CD4-positive, alpha-beta memory T cell (primary cell): ENCODE measurements around the gene SDCCAG8. TPM values are rescaled to one million over a fixed set of nuclear protein-coding genes. Genes with fewer than 3 reads are reported as not detected.

ENCODE experiments used
- CTCF ChIA-PET: fragments of 350-600 bp; sonication (Branson Sonifier 250); formaldehyde crosslinking; loops from one replicate; lab custom pipeline; 2021; ENCODE audit warnings: inconsistent platforms; ENCODE audit not compliant: partially characterized antibody; lab: Charles Lee
- POLR2A ChIA-PET: fragments of 350-600 bp; sonication (Branson Sonifier 250); formaldehyde crosslinking; loops from one replicate; lab custom pipeline; 2021; ENCODE audit not compliant: partially characterized antibody; lab: Charles Lee
- DNase-seq, 5 donors: peaks; one replicate each; pipeline versions ENCODE4 v3.0.0 to v3.0.0-alpha.2; 2020 to 2022; ENCODE audit warnings: mixed read lengths in 1 of 5
- H3K27ac ChIP-seq: one replicate; pipeline ENCODE4 v1.7.0; 2013; ENCODE audit warnings: low read depth, low read length
- H3K27me3 ChIP-seq: 2 replicates; pipeline ENCODE4 v1.7.0; 2013; ENCODE audit warnings: mild to moderate bottlenecking, low read length, moderate library complexity; ENCODE audit not compliant: insufficient read depth
- H3K36me3 ChIP-seq: 2 replicates; pipeline ENCODE4 v1.7.0; 2013; ENCODE audit warnings: mild to moderate bottlenecking, low read length, moderate library complexity; ENCODE audit not compliant: insufficient read depth
- H3K4me1 ChIP-seq: 2 replicates; pipeline ENCODE4 v1.7.0; 2013; ENCODE audit warnings: mild to moderate bottlenecking, low read length, moderate library complexity; ENCODE audit not compliant: insufficient read depth
- H3K4me3 ChIP-seq, 2 donors: one replicate each; pipeline ENCODE4 v1.7.0; 2013; ENCODE audit warnings: low read length in 2 of 2, mild to moderate bottlenecking in 1 of 2
- H3K9me3 ChIP-seq, 2 donors: one replicate each; pipeline ENCODE4 v1.7.0; 2013; ENCODE audit warnings: low read length in 2 of 2, control low read depth in 1 of 2; ENCODE audit not compliant: control insufficient read depth in 1 of 2
- H3K27ac Mint-ChIP-seq, 7 donors: one replicate each; pipeline ENCODE4 v1.8.0; 2020 to 2021; ENCODE audit warnings: mixed read lengths in 7 of 7, mild to moderate bottlenecking in 6 of 7, inconsistent platforms in 3 of 7, moderate library complexity in 3 of 7
- H3K27me3 Mint-ChIP-seq, 2 donors: one replicate each; pipeline ENCODE4 v1.8.0; 2020 to 2021; ENCODE audit warnings: mixed read lengths in 2 of 2
- H3K36me3 Mint-ChIP-seq, 2 donors: one replicate each; pipeline ENCODE4 v1.8.0; 2020 to 2021; ENCODE audit warnings: mixed read lengths in 2 of 2, inconsistent platforms in 1 of 2, mild to moderate bottlenecking in 1 of 2
- H3K4me1 Mint-ChIP-seq, 4 donors: one replicate each; pipeline ENCODE4 v1.8.0; 2020 to 2021; ENCODE audit warnings: mixed read lengths in 4 of 4, mild to moderate bottlenecking in 1 of 4
- H3K4me3 Mint-ChIP-seq, 8 donors: one replicate each; pipeline ENCODE4 v1.8.0; 2020 to 2021; ENCODE audit warnings: mixed read lengths in 8 of 8, mild to moderate bottlenecking in 7 of 8, moderate library complexity in 6 of 8, inconsistent platforms in 3 of 8
- H3K9me3 Mint-ChIP-seq, 8 donors: one replicate each; pipeline ENCODE4 v1.8.0; 2020 to 2021; ENCODE audit warnings: mixed read lengths in 8 of 8, mild to moderate bottlenecking in 5 of 8, inconsistent platforms in 3 of 8, moderate library complexity in 1 of 8
- intact Hi-C: fragments of 100-400 bp; cut with micrococcal nuclease; formaldehyde crosslinking; loops from one replicate; pipeline ENCODE4 v1.15.1; 2023
- polyA plus RNA-seq, 2 donors: library from polyadenylated mRNA; unstranded; fragments of 300-500 nt; fragmentation: Illumina TruSeq; gene quantifications; one replicate each; pipeline ENCODE4 v1.2.3, GENCODE V29; 2021
- total RNA-seq, 2 experiments: library from RNA; stranded (reverse); gene quantifications; one replicate each; pipeline ENCODE4 v1.2.3, GENCODE V29; 2021

The SDCCAG8 gene
- total and polyA plus RNA-seq, 4 experiments from 2014 or later, result 19.0 to 35.7 (median 27.7) TPM

DNA sequence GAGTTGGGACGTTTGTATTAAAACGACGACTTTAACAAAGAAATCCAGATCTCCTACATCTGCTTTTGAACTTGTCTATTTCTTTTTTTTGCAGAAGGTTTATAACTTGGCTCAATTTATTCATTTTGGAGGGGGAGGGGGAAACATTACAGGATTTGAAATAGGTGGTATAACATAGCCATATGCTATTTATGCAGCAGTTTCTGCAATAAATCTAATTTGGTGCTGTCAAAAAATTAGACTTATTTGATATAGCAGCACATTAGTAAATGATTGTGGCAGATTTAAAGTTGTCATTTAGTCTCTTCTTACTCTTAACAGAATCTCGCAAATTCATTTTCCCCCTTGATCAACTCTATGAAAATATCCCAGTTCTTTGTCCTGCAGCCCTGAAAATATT is 138.2 kb downstream of the SDCCAG8 start:
- intact Hi-C loops, result no loop called here
- H3K27ac Mint-ChIP-seq, result no peak overlapping the region
- H3K36me3 ChIP-seq, result no peaks in the 10 kb centered on the region
- ChIA-PET CTCF (no interaction called here), POLR2A (no interaction called here)
- no peak overlapping the region for H3K4me3 ChIP-seq
- DNase-seq, result no peak
- H3K4me3 Mint-ChIP-seq, result no peak overlapping the region
- H3K27me3 Mint-ChIP-seq, result no peaks in the 10 kb centered on the region
- H3K9me3 Mint-ChIP-seq, result no peaks in the 10 kb centered on the region
- no peaks in the 10 kb centered on the region for H3K9me3 ChIP-seq
- no peaks in the 10 kb centered on the region for H3K27me3 ChIP-seq
- peaks cover 3 to 13% of the 10 kb centered on the region in 2 donors for H3K36me3 Mint-ChIP-seq
- no peaks in the 10 kb centered on the region for H3K4me1 ChIP-seq
- H3K4me1 Mint-ChIP-seq, result no peaks in the 10 kb centered on the region
- H3K27ac ChIP-seq, result no peak overlapping the region

DNA sequence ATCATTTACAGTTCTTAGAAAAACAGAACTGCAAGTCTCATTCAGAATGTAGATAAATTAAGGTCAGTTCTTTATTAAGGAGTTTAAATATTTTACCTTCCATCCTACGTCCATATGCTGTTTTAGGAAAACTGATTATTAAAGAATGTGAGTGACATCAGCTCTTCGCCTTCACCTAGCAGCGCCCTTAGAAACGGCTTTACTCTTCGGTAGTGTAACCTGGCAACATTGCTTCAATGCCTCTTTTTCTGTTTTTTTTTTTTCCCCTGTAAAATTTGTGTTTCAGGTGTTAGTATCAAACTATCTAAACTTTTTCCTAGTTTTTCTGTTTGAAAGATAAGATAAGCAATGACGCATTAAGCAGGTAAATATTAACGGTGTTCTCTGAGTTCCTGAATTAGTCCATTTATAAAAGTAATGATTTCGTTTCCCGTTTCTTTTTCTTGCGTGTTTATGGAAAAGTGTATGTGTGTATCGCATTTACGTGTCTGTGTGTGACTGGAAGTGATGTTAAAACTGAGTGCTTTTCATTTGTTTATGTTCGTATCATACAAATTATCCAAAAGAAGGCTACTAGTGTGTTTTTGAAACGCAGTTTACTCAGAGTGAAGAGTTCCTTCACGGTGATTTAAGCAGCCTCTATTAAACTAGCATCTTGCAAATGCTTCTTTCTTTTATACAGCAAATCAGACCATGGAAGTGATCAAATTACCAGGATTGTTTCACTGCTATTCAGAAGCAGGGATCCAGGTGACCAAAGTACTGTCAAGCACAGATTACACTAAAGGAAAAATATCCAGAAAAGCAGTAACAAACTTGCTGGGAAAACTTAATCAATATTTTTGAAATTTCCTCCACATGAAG is 139.0 kb downstream of the SDCCAG8 start:
- POLR2A ChIA-PET, result no interaction called here

DNA sequence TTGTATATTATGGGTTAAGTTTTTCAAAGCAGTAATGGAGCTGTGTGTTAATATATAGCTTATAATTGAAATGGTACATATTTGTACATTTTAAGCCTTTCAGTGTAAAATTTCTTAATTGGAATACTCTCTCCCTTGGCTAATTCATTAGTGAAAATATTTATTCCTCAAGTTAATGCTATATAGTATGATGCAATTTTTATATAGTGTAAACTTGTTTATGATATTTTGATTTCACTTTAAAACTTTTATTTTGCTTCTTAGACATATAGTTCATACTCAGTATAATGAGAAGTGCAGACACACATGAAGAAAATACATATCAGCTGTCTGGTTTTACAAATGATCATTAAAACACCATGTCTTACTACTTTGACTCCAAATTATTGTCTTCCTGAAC is 140.6 kb downstream of the SDCCAG8 start:
- peaks cover 3 to 12% of the 10 kb centered on the region in 2 donors for H3K36me3 Mint-ChIP-seq
- H3K4me1 Mint-ChIP-seq, result no peaks in the 10 kb centered on the region
- ChIA-PET CTCF (no interaction called here), POLR2A (no interaction called here)
- H3K4me3 Mint-ChIP-seq, result no peak overlapping the region
- H3K27ac Mint-ChIP-seq, result no peak overlapping the region
- H3K9me3 Mint-ChIP-seq, result no peaks in the 10 kb centered on the region
- no peaks in the 10 kb centered on the region for H3K9me3 ChIP-seq
- H3K36me3 ChIP-seq, result no peaks in the 10 kb centered on the region
- intact Hi-C loops, result no loop called here
- H3K27ac ChIP-seq, result no peak overlapping the region
- no peaks in the 10 kb centered on the region for H3K27me3 Mint-ChIP-seq
- DNase-seq, result no peak
- H3K4me3 ChIP-seq, result no peak overlapping the region
- no peaks in the 10 kb centered on the region for H3K4me1 ChIP-seq
- no peaks in the 10 kb centered on the region for H3K27me3 ChIP-seq

More for the DNA sequence above, 139.0 kb downstream of the SDCCAG8 start:
- Histone ChIP-seq H3K36me3 (no peaks in the 10 kb centered on the region), H3K27ac (no peak overlapping the region), H3K9me3 (no peaks in the 10 kb centered on the region), H3K4me1 (no peaks in the 10 kb centered on the region), H3K4me3 (no peak overlapping the region), H3K27me3 (no peaks in the 10 kb centered on the region)
- Mint-ChIP-seq H3K27me3 (no peaks in the 10 kb centered on the region), H3K4me1 (no peaks in the 10 kb centered on the region), H3K27ac (peak overlapping the region in 1 of 7 donors; percentile 4), H3K9me3 (no peaks in the 10 kb centered on the region), H3K4me3 (no peak overlapping the region), H3K36me3 (peaks cover 3 to 13% of the 10 kb centered on the region in 2 donors)
- no peak for DNase-seq
- intact Hi-C loops, result no loop called here
- CTCF ChIA-PET, result no interaction called here

DNA sequence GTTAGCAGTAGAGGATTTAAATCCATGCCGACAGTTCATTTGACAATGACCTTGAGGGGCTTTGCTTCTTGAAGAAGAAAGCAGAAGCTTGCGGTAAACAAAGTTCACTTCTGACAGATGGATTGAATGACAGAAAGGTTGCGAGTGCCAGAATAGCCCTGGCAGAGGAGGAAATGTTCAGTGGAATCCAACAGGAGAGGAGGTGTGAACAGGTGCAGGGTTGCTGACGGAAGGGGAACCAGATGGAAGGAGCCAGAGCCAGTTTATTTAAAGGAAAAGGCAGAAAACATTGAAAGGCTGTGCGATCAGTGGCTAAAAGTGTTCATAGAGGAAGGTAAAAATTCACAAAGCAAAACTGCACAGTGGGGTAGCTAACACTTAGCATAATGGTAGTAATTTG is 141.0 kb downstream of the SDCCAG8 start:
- Histone ChIP-seq H3K4me3 (no peak overlapping the region), H3K4me1 (no peaks in the 10 kb centered on the region), H3K27me3 (no peaks in the 10 kb centered on the region), H3K9me3 (no peaks in the 10 kb centered on the region), H3K36me3 (no peaks in the 10 kb centered on the region), H3K27ac (no peak overlapping the region)
- intact Hi-C loops, result no loop called here
- H3K27ac Mint-ChIP-seq, result no peak overlapping the region
- no peaks in the 10 kb centered on the region for H3K27me3 Mint-ChIP-seq
- H3K4me1 Mint-ChIP-seq, result no peaks in the 10 kb centered on the region
- no peaks in the 10 kb centered on the region for H3K9me3 Mint-ChIP-seq
- H3K36me3 Mint-ChIP-seq, result peaks cover 3 to 12% of the 10 kb centered on the region in 2 donors
- ChIA-PET POLR2A (no interaction called here), CTCF (no interaction called here)
- H3K4me3 Mint-ChIP-seq, result no peak overlapping the region
- no peak for DNase-seq

DNA sequence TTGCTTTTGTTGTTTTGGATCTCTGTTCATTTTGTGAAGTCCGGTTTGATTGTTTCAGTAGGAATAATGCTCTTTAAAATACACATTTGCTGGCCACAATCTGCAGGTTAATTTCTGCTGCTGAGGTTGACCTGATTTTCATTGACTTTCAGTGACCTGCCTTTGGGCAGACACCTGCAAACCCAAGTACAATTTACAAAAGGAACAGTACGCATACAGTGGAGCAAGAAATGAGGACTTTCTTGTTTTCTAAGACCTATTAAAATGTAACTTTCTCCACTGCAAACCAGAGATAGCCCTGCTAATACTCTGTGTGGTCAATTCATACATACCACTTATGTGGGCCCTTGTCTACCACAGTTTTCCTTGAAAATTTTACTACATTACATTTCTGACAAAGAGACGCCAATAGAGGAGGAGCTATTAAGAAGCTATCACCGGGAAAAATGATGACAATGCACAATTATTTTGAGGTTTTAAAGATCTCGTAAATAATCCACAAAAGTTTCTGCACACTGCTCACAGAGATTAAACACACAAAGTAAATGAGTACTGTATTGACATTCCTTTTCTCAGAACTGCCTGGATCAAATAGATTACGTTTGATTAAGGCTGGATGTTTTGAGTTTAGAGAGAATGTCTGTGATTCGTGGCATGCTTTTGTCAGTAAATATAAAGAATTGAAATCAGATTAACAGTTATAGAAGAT is 141.9 kb downstream of the SDCCAG8 start:
- no peaks in the 10 kb centered on the region for H3K27me3 ChIP-seq
- peaks cover 6 to 16% of the 10 kb centered on the region in 2 donors for H3K36me3 Mint-ChIP-seq
- no peaks in the 10 kb centered on the region for H3K36me3 ChIP-seq
- no peak overlapping the region for H3K27ac ChIP-seq
- intact Hi-C loops, result no loop called here
- no peak overlapping the region for H3K4me3 ChIP-seq
- DNase-seq, result no peak
- H3K4me3 Mint-ChIP-seq, result no peak overlapping the region
- CTCF ChIA-PET, result no interaction called here
- no peaks in the 10 kb centered on the region for H3K4me1 ChIP-seq
- no peak overlapping the region for H3K27ac Mint-ChIP-seq
- H3K9me3 Mint-ChIP-seq, result no peaks in the 10 kb centered on the region
- no peaks in the 10 kb centered on the region for H3K27me3 Mint-ChIP-seq
- H3K4me1 Mint-ChIP-seq, result no peaks in the 10 kb centered on the region
- POLR2A ChIA-PET, result no interaction called here
- H3K9me3 ChIP-seq, result no peaks in the 10 kb centered on the region

DNA sequence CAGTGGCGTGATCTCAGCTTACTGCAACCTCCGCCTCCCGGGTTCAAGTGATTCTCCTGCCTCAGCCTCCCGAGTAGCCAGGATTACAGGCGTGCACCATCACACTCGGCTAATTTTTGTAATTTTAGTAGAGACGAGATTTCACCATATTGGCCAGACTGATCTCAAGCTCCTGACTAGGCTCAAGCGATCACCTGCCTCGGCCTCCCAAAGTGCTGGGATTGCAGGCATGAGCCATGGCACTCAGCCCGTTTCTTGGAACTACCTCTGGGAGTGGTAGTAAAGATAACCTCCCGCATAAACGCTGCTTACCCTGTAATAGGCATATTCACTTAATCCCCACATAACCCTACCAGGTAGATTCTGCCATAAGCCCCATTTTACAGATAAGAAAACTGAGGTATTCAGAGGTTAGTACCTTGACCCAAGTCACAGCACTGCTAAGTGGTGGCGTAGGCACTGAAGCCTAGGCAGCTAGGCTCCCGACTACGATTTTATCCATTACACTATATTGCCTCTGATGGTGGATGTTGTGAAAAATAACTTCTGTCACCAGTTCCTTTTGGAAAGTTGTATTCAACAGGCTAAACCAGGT is 143.8 kb downstream of the SDCCAG8 start:
- no peaks in the 10 kb centered on the region for H3K27me3 ChIP-seq
- Mint-ChIP-seq H3K4me1 (no peaks in the 10 kb centered on the region), H3K36me3 (peaks cover 4 to 21% of the 10 kb centered on the region in 2 donors), H3K9me3 (no peaks in the 10 kb centered on the region), H3K4me3 (no peak overlapping the region), H3K27ac (no peak overlapping the region), H3K27me3 (no peaks in the 10 kb centered on the region)
- no peak for DNase-seq
- H3K27ac ChIP-seq, result no peak overlapping the region
- POLR2A ChIA-PET, result no interaction called here
- H3K4me3 ChIP-seq, result no peak overlapping the region
- no peaks in the 10 kb centered on the region for H3K4me1 ChIP-seq
- CTCF ChIA-PET, result no interaction called here
- intact Hi-C loops, result no loop called here
- H3K9me3 ChIP-seq, result no peaks in the 10 kb centered on the region
- no peaks in the 10 kb centered on the region for H3K36me3 ChIP-seq

DNA sequence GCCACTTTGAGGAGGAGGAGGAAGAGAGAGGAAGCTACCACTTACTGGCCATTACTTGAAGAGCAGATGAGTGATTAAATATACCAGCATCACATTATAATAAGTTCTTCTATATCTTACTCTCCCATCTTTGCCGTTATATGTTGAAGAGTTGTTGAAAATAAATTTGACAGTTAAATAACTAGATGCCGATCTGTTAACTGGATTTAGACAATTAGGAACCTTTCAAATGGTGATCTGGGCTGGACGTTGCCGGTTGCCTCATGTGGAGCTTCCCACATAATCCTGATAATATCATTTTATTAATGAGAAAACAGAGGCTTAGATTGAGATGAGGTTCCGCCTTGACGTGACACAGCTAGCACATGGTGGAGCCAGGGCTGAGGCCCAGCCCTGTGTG is 147.0 kb downstream of the SDCCAG8 start:
- H3K4me1 ChIP-seq, result no peaks in the 10 kb centered on the region
- no peak overlapping the region for H3K27ac ChIP-seq
- intact Hi-C loops, result no loop called here
- H3K27me3 ChIP-seq, result no peaks in the 10 kb centered on the region
- H3K9me3 ChIP-seq, result no peaks in the 10 kb centered on the region
- POLR2A ChIA-PET, result no interaction called here
- Mint-ChIP-seq H3K4me1 (peaks cover 0 to 6% (median 2%) of the 10 kb centered on the region in 4 donors), H3K36me3 (peaks cover 5 to 23% of the 10 kb centered on the region in 2 donors), H3K9me3 (no peaks in the 10 kb centered on the region), H3K27me3 (no peaks in the 10 kb centered on the region), H3K27ac (no peak overlapping the region), H3K4me3 (no peak overlapping the region)
- DNase-seq, result no peak
- H3K4me3 ChIP-seq, result no peak overlapping the region
- CTCF ChIA-PET, result no interaction called here
- no peaks in the 10 kb centered on the region for H3K36me3 ChIP-seq
